ENCODE measurements around the gene TMEM98. TPM values are rescaled to one million over a fixed set of nuclear protein-coding genes. Genes with fewer than 3 reads are reported as not detected.
A peak's percentile ranks its signal among the peaks of the same experiment; 100 is the strongest.

The TMEM98 gene, protein sequence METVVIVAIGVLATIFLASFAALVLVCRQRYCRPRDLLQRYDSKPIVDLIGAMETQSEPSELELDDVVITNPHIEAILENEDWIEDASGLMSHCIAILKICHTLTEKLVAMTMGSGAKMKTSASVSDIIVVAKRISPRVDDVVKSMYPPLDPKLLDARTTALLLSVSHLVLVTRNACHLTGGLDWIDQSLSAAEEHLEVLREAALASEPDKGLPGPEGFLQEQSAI
- total RNA-seq (2021) (67.6 and 75.0 TPM in 2 replicates), Bru-seq, nascent RNA (percentile 74 among the genes with signal in this experiment), BruChase-seq, experiment 1, labeled RNA remaining after a 2-hour chase (percentile 77 among the genes with signal in this experiment), BruChase-seq, experiment 2, labeled RNA remaining after a 6-hour chase (percentile 77 among the genes with signal in this experiment)
- long read RNA-seq, full-length matches to known transcripts, result 121 of 150 reads
- long read RNA-seq, partial matches to known transcripts, result 6 of 150 reads
- long read RNA-seq, other reads (novel, unspliced or antisense), result 23 of 150 reads

GRCh38 chr17:32927724-32928585, at the start of gene TMEM98:
Gene TMEM98, plus strand, starts transcription at chr17:32928153. Its CDS starts 3,376 bp downstream, at chr17:32931529.
- ChIA-PET POLR2A (ENCODE audit: low non-redundant PET) (interaction anchor here (0.6 kb wide), 1 partner anchor 421 kb away, joined by 4 read pairs; no protein-coding TSS in a partner anchor), CTCF (interaction anchor here (1.0 kb wide), 1 partner anchor 9 kb away, joined by 4 read pairs; no protein-coding TSS in a partner anchor)
- peak; percentile 26 for DNase-seq (ENCODE audit: low spot score)
- TF ChIP-seq, protein P1, sequence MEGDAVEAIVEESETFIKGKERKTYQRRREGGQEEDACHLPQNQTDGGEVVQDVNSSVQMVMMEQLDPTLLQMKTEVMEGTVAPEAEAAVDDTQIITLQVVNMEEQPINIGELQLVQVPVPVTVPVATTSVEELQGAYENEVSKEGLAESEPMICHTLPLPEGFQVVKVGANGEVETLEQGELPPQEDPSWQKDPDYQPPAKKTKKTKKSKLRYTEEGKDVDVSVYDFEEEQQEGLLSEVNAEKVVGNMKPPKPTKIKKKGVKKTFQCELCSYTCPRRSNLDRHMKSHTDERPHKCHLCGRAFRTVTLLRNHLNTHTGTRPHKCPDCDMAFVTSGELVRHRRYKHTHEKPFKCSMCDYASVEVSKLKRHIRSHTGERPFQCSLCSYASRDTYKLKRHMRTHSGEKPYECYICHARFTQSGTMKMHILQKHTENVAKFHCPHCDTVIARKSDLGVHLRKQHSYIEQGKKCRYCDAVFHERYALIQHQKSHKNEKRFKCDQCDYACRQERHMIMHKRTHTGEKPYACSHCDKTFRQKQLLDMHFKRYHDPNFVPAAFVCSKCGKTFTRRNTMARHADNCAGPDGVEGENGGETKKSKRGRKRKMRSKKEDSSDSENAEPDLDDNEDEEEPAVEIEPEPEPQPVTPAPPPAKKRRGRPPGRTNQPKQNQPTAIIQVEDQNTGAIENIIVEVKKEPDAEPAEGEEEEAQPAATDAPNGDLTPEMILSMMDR (conservative IDR thresholded peaks at IDR 0.05; ENCODE audit: low read depth, low read length), result no peak
- no peak for TF ChIP-seq EZH2 (IDR thresholded peaks at IDR 0.05; ENCODE audit: borderline replicate concordance, low read depth, low read length, poor library complexity, severe bottlenecking)
- no peaks in the 10 kb centered on the region for H3K27me3 ChIP-seq (replicated peaks; ENCODE audit: insufficient read depth, low read depth, low read length, poor library complexity)
- peak within 1 kb of the TSS; percentile 62 for H3K4me3 ChIP-seq (ENCODE audit: low read depth, low read length, poor library complexity, severe bottlenecking)
- H3K36me3 ChIP-seq (ENCODE audit: insufficient read depth, low read length, poor library complexity, severe bottlenecking), result no peaks in the 10 kb centered on the region
- BruUV-seq (replicated peaks), result no TSS peak
- H3K4me1 ChIP-seq (ENCODE audit: insufficient read depth, low read length, poor library complexity, severe bottlenecking), result no peaks in the 10 kb centered on the region
- no peaks in the 10 kb centered on the region for H3K9me3 ChIP-seq (ENCODE audit: low read depth, low read length, poor library complexity, severe bottlenecking)
- intact Hi-C loops (cut with micrococcal nuclease; ENCODE audit: unreplicated experiment), result no loop called here
- peak within 1 kb of the TSS; percentile 82 for H3K27ac ChIP-seq (ENCODE audit: low read depth, low read length, poor library complexity, severe bottlenecking)

- POLR2A ChIA-PET (ENCODE audit: low non-redundant PET), result no interaction called here
- intact Hi-C loops (cut with micrococcal nuclease; ENCODE audit: unreplicated experiment), result no loop called here
- DNase-seq (ENCODE audit: low spot score), result no peak
- no peak for TF ChIP-seq EZH2 (IDR thresholded peaks at IDR 0.05; ENCODE audit: borderline replicate concordance, low read depth, low read length, poor library complexity, severe bottlenecking)
- TF ChIP-seq, protein P1 (conservative IDR thresholded peaks at IDR 0.05; ENCODE audit: low read depth, low read length), result no peak
- H3K27me3 ChIP-seq (replicated peaks; ENCODE audit: insufficient read depth, low read depth, low read length, poor library complexity), result no peaks in the 10 kb centered on the region
- H3K27ac ChIP-seq (ENCODE audit: low read depth, low read length, poor library complexity, severe bottlenecking), result no peak overlapping the region
- H3K4me3 ChIP-seq (ENCODE audit: low read depth, low read length, poor library complexity, severe bottlenecking), result no peak overlapping the region
- no peaks in the 10 kb centered on the region for H3K9me3 ChIP-seq (ENCODE audit: low read depth, low read length, poor library complexity, severe bottlenecking)
- no TSS peak for BruUV-seq (replicated peaks)
- H3K36me3 ChIP-seq (ENCODE audit: insufficient read depth, low read length, poor library complexity, severe bottlenecking), result no peaks in the 10 kb centered on the region
- CTCF ChIA-PET, result no interaction called here
- H3K4me1 ChIP-seq (ENCODE audit: insufficient read depth, low read length, poor library complexity, severe bottlenecking), result no peaks in the 10 kb centered on the region
Measured at GRCh38 chr17:32878211-32878610, 49.7 kb upstream of the TMEM98 start.

GRCh38 chr17:32879134-32879533, 48.8 kb upstream of the TMEM98 start:
- no peak for TF ChIP-seq EZH2 (IDR thresholded peaks at IDR 0.05; ENCODE audit: borderline replicate concordance, low read depth, low read length, poor library complexity, severe bottlenecking)
- TF ChIP-seq, protein P1 (conservative IDR thresholded peaks at IDR 0.05; ENCODE audit: low read depth, low read length), result no peak
- Histone ChIP-seq H3K36me3 (ENCODE audit: insufficient read depth, low read length, poor library complexity, severe bottlenecking) (no peaks in the 10 kb centered on the region), H3K27ac (ENCODE audit: low read depth, low read length, poor library complexity, severe bottlenecking) (no peak overlapping the region), H3K4me1 (ENCODE audit: insufficient read depth, low read length, poor library complexity, severe bottlenecking) (no peaks in the 10 kb centered on the region), H3K4me3 (ENCODE audit: low read depth, low read length, poor library complexity, severe bottlenecking) (no peak overlapping the region), H3K27me3 (replicated peaks; ENCODE audit: insufficient read depth, low read depth, low read length, poor library complexity) (no peaks in the 10 kb centered on the region), H3K9me3 (ENCODE audit: low read depth, low read length, poor library complexity, severe bottlenecking) (no peaks in the 10 kb centered on the region)
- DNase-seq (ENCODE audit: low spot score), result no peak
- POLR2A ChIA-PET (ENCODE audit: low non-redundant PET), result no interaction called here
- BruUV-seq (replicated peaks), result no TSS peak
- intact Hi-C loops (cut with micrococcal nuclease; ENCODE audit: unreplicated experiment), result no loop called here
- CTCF ChIA-PET, result no interaction called here
